Left forelimb (tissue), 1 donor: ENCODE measurements around the gene SUCNR1.
"Not testable (repeated sequence)": the region's sequence is repeated elsewhere in the genome, so short reads cannot be mapped to it uniquely, and the experiment has no call there.

Source experiments
- DNase-seq: peaks from one replicate; pipeline ENCODE4 v3.0.0-alpha.2; 2018; ENCODE audit warnings: low spot score

SUCNR1 gene

GRCh38 chr3:151871639-151872468 is 1.6 kb upstream of the SUCNR1 start:
- DNase-seq, result no peak

GRCh38 chr3:151874079-151874478 is 636 bp downstream of the SUCNR1 start:
- not testable (repeated sequence) for DNase-seq

- no peak for DNase-seq
Observed at GRCh38 chr3:151875759-151876158, 2.3 kb downstream of the SUCNR1 start.

- DNase-seq, result no peak
Observed at GRCh38 chr3:151877269-151877668, 3.8 kb downstream of the SUCNR1 start.

DNA sequence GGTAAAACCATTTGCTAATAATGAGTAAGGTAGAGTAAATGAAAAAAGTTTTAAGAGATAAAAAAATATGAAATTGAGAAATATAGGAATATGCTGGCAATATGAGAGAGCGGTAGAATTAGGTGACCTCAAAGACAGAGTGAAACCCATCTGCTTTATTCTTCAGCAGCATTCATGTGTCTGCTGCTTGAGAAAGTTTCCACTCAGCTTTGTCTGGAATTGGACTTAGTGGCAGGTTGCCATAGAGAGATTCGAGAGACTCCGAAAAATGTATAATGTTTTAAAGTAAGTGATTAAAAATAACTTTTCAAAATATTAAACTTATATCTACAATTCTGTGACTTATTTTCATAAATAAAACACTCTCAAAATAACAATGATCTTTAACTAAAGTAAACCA is 5.0 kb downstream of the SUCNR1 start:
- DNase-seq, result no peak

GRCh38 chr3:151879037-151879436 is 5.6 kb downstream of the SUCNR1 start:
- DNase-seq, result no peak

DNA sequence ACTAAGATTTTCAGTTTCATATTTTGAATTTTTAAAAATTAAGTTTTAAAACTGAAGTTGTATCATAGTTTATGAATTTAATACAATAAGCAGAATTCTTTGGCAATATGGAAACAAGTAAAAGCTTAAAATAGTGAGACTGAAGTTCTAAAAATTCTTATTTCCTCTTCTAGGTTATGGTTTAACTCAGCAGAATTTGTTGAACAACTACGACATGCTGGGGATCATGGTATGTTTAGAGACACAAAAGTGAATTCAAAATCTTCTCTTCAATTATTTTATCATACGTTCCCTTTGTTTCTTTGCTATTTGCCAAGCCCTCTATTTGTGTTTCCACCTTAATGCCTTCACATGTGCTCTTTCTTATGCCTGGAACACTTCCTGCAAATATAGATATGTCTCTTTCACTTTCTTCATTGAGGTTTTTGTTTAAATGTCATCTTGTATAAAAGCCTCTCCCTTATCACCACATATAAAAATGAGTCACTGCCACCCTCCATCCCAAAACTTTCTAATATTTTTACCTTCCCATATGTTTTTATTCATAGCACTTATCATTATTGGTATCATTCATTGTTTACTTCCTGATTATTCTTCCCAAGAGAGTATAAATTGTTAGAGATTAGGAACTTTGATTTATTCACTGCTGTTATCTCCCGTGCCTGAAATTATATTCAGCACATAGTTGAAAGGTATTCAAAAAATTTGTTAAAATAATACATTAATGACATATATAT is 6.4 kb downstream of the SUCNR1 start:
- no peak for DNase-seq

GRCh38 chr3:151880416-151880690 is 6.9 kb downstream of the SUCNR1 start:
- no peak for DNase-seq

- no peak for DNase-seq
Observed at GRCh38 chr3:151881137-151881536, 7.7 kb downstream of the SUCNR1 start.

DNA sequence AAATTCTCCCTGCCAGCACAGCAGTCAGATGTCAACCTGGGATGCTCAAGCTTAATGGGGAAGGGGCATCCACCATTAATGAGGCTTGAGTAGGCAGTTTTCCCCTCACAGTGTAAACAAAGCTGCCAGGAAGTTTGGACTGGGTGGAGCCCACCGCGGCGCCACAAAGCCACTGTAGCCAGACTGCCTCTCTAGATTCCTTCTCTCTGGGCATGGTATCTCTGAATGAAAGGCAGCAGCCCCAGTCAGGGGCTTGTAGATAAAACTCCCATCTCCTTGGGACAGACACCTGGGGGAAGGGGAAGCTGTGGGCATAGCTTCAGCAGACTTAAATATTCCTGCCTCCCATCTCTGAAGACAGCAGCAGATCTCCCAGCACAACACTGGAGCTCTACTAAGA is 12.0 kb downstream of the SUCNR1 start:
- not testable (repeated sequence) for DNase-seq

GRCh38 chr3:151887450-151888211 is 14.2 kb downstream of the SUCNR1 start:
- not testable (repeated sequence) for DNase-seq

DNA sequence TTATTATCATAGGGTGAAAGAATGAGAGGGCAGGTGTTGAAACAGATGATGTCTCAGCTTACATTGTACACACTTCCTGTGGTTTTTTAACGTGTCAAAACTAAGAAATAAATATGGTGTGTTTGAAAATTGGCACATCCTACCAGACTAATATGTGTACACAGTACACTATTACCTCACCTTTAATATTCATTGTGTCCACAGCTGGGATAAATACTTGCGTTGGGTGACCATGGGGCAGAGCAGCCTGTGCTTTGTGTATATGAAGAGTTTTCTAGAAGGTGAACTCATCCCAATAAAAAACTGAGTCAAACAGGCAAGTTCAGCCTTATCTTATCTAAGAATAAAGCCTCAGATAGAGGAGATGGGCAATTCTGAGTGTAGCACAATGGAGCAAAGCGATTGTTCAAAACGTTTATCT is 17.3 kb downstream of the SUCNR1 start:
- DNase-seq, result no peak

DNA sequence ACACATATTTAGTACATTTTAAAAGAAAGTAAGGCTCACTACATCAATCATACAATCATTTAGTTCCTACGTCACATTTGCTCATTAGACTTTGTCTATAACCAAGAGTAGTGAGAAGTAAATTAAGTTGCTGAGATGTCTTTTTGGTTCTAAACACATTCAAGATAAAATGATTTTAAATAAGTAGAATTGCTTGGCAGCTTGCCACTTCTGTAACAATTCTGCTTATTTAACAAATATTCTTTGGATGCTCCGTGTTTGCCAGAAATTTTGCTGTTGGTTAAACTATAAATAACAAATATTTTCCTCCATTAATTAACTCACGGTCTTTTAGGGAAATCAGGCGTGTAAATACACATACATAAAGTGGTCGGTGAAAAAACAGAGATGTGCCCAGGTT is 18.3 kb downstream of the SUCNR1 start:
- DNase-seq, result no peak

DNA sequence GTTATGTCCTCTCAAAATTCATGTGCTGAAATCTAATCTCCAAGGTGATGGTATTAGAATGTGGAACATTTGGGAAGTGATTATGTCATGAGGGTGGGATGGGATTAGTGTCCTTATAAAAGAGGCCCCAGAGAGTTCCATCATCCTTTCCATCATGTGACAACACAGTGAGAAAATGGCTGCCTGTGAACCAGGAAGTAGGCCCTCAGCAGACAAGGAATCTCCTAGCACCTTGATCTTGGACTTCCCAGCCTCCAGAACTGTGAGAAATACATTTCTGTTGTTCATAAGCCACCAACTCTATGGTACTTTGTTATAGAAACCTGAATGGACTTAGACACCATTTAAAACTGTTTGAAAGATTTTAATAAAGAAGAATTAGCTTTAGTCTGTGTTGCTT is 20.8 kb downstream of the SUCNR1 start:
- no peak for DNase-seq

DNA sequence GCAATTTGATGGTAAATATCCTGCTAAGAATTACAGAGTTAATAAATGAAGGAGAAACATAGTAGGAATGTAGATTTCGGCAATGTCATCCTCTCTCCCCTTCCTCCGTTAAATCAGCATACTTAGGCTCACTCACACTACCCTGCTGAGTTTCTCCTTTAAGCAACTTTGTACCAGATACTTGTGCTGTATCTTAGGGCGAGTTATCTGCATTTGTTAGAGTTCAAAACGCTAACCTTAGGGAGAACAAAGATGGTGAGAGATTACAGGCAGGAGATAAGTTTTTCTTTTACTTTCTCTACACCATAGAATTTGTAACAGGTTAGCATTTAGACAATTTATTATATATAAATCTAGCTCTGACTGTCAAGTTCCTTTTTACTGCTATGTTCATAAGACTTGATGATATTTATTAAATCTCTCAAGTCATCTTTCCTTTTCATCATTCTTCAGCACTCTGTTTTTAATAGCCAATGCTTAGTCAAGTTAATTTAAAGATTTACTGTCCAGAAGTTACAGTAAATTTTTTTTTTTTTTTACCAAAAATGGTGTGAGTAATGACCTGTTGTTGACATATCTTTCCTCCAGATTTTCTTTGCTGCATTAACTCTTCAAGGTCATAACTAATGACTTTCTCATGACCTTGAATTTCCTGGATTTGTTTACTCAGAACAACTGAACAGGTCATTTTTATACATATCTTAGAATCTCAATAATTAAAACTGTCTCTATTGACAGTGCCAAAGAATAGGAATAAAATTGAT is 22.2 kb downstream of the SUCNR1 start:
- DNase-seq, result no peak

DNA sequence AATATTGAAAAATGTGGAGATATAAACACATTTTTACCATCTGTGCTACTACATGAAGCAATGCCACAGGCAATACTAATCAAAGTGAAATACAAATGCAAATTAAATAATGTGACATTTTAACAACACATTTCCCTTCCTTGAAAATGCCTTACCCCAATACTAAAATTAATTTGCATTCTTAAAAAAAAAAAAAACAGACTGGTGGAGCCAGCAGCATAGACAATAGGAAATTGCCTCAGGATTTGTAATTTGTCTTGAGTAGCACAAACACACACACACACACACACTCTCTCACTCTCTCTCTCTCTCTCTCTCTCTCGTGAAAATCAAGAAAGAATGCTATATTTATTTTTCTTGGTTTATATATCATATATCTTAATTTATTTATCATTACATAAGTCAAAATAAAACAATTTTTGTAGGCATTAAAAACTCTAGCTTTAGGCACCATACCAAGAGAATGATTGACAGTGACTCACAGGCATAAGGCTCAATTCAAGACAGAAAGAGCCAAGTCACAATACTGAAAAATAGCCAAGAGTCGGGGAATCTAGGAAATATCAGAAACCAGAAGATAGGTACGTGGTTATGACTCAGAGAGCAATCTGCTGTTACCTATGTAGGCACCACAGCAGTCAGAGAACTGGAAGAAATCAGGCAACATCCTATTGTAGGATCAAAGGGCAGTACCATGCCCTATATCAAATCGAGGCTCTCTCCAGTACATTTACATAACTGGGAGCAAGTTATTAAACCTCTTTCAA is 23.0 kb downstream of the SUCNR1 start:
- no peak for DNase-seq

- not testable (repeated sequence) for DNase-seq
Observed at GRCh38 chr3:151898121-151898520, 24.7 kb downstream of the SUCNR1 start.

DNA sequence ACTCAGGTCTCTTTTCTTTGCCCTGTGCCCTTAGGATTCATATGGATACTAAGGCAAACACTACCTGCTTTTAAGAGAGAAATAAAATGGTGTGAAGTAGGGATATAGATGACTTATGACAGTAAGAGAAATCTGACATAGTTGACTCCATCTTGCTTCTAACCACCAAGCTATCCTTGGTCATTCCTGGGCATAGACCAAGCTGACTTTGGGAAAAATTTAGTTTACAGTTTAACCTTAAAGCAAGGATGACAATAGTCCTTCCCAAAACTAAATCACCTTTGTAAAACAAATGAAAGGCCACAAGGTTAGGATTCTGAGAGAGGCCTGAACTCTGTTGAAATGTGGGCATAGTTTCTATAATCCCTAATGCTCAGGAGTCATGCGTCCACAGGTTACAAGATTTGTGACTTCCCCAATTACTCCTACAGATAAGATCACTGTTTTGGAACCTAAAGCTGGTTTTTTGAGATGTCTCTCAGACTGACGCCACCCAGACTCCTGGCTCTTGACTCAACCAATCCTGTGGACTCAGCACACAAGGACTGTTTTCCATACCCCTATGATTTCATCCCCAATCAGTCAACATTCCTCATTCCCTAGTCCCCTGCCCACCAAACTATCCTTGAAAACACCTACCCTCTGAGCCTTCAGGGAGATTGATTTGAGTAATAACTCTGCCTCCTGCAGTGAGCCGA is 25.3 kb downstream of the SUCNR1 start:
- DNase-seq, result not testable (repeated sequence)

- no peak for DNase-seq
Observed at GRCh38 chr3:151899996-151900395, 26.6 kb downstream of the SUCNR1 start.

DNA sequence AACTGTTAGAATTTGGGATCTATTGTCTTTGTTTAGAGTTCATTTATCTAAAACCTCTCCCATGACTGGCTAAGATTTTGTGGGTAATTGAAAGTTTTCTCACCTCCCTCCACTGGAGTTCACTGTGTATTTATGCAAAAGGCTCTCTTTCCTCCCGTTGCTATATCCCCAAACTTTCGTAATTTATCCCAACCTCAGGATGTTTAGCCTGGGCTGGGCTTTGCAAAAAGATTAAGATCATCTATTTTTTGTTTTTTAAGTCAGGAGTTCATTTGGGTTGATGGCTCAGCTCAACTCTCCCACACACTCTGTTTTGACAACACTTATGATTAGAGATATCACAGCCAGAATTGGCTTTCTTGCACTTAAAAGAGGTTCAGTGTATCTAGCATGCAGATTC is 27.0 kb downstream of the SUCNR1 start:
- DNase-seq, result no peak
